ENCODE data around the gene ZNF217. TPM values are rescaled to one million over a fixed set of nuclear protein-coding genes. Genes with fewer than 3 reads are reported as not detected.
"Not testable (repeated sequence)": the region's sequence is repeated elsewhere in the genome, so short reads cannot be mapped to it uniquely, and the experiment has no call there.

The ZNF217 gene
- total RNA-seq, 2 donors from 2014 or later = 17.4 to 27.7 TPM

DNA sequence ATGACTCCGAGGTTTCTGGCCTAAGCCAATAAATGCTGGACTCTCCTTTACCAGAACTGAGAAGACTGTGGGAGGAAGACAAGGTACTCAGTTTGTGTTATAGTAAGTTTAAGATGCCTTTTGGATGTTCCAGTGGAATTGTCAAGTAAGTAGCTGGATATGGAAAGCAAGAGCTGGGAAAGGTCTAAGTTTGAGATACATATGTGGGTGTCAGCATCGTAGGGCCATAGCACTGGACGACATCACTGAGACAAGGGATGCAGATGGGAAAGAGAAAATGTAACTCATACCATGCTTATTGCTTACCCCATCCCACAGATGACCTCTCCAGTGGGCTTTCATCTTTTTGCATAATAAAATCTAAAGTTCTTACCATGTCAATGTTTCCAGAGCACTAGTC is 45.5 kb upstream of the ZNF217 start:
- no peaks in the 10 kb centered on the region for H3K9me3 ChIP-seq
- no peak for DNase-seq
- ATAC-seq = no peak

DNA sequence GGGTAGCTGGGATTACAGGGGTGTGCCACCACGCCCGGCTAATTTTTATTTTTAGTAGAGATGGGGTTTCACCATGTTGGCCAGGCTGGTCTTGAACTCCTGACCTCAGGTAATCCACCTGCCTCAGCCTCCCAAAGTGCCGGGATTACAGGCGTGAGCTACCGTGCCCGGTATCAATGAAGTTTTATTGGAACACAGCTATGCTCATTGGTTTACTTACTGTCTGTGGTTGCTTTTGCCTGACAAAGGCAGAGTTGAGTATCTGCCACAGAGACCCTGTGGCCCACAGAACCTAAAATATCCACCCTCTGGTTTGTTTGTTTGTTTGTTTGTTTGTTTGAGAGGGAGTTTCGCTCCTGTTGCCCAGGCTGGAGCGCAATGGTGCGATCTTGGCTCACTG is 43.7 kb upstream of the ZNF217 start:
- H3K4me1 ChIP-seq; H3K27ac ChIP-seq; H3K4me3 ChIP-seq; intact Hi-C loops (cut with DNase I); ATAC-seq; H3K27me3 ChIP-seq; DNase-seq; H3K36me3 ChIP-seq (replicated peaks in 1 of 2; ENCODE audit: insufficient read depth in 1 of 2, low read depth in 2 of 2); H3K9me3 ChIP-seq: not testable (repeated sequence)
- WGBS, 2 donors = 94 to 95% methylated on average over 5 to 9 of the region's 9 CpGs

More for the DNA sequence above, 45.5 kb upstream of the ZNF217 start:
- peaks cover 22% of the 10 kb centered on the region for H3K4me1 ChIP-seq
- WGBS, 2 donors = 92 to 93% methylated on average over 3 of the region's 3 CpGs
- intact Hi-C loops (cut with DNase I) = no loop called here
- H3K27me3 ChIP-seq = no peaks in the 10 kb centered on the region
- H3K4me3 ChIP-seq = no peak overlapping the region
- TF ChIP-seq, protein P1, sequence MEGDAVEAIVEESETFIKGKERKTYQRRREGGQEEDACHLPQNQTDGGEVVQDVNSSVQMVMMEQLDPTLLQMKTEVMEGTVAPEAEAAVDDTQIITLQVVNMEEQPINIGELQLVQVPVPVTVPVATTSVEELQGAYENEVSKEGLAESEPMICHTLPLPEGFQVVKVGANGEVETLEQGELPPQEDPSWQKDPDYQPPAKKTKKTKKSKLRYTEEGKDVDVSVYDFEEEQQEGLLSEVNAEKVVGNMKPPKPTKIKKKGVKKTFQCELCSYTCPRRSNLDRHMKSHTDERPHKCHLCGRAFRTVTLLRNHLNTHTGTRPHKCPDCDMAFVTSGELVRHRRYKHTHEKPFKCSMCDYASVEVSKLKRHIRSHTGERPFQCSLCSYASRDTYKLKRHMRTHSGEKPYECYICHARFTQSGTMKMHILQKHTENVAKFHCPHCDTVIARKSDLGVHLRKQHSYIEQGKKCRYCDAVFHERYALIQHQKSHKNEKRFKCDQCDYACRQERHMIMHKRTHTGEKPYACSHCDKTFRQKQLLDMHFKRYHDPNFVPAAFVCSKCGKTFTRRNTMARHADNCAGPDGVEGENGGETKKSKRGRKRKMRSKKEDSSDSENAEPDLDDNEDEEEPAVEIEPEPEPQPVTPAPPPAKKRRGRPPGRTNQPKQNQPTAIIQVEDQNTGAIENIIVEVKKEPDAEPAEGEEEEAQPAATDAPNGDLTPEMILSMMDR (IDR thresholded peaks at IDR 0.05) = no peak
- TF ChIP-seq POLR2A (IDR thresholded peaks at IDR 0.05) = no peak
- no peak overlapping the region for H3K27ac ChIP-seq
- H3K36me3 ChIP-seq (replicated peaks in 1 of 2; ENCODE audit: insufficient read depth in 1 of 2, low read depth in 2 of 2) = no peaks in the 10 kb centered on the region

DNA sequence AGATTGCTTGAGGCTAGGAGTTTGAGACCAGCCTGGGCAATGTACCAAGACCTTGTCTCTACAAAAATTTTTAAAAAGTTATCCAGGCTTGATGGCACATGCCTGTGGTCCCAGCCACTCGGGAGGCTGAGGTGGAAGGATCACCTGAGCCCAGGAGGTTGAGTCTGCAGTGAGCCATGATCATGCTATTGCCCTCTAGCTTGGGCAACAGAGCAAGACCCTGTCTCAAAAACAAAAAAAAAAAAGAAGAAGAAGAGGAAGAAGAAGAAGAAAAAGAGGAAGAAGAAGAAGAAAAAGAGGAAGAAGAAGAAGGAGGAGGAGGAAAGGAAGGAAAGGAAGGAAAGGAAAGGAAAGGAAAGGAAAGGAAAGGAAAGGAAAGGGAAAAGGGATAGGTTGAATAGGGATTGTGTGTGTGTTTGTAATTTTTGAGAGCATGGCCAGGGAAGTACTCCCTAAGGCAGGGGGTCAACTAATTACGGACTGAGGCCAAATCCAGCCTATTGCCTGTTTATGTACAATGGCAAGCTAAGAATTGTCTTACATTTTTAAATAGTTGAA is 43.0 kb upstream of the ZNF217 start:
- Histone ChIP-seq H3K9me3 (no peaks in the 10 kb centered on the region), H3K36me3 (replicated peaks in 1 of 2; ENCODE audit: insufficient read depth in 1 of 2, low read depth in 2 of 2) (no peaks in the 10 kb centered on the region), H3K4me3 (no peak overlapping the region), H3K27ac (no peak overlapping the region), H3K27me3 (no peaks in the 10 kb centered on the region), H3K4me1 (no peaks in the 10 kb centered on the region)
- TF ChIP-seq, protein P1 (IDR thresholded peaks at IDR 0.05) = no peak
- no peak for TF ChIP-seq POLR2A (IDR thresholded peaks at IDR 0.05)
- intact Hi-C loops (cut with DNase I) = no loop called here
- 54 to 66% methylated on average over 2 of the region's 2 CpGs for WGBS, 2 donors
- ATAC-seq (no peak), DNase-seq (no peak)

DNA sequence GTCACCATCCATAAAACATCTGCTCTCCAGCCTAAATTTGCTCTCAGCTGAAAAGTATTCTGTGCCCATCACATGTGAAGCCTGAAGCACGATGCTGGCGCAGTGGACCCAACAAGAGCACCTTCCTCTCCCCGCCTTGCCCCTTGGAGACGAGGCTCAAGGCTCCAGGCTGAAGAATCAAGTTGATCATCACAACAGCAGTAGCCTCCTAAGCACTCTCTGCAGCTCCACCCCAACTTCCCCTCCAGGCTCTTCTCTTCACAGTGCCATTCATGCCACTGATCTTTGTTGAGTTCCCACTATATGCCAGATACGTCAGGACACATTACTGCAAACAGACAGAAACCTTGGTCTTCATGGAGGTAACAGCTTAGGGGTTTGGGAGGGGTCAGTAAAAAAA is 41.6 kb upstream of the ZNF217 start:
- no peak for DNase-seq
- no peak for ATAC-seq
- intact Hi-C loops (cut with DNase I) = no loop called here
- TF ChIP-seq, protein P1 (IDR thresholded peaks at IDR 0.05) = no peak
- 81 to 94% methylated on average over 5 of the region's 5 CpGs for WGBS, 2 donors
- Histone ChIP-seq H3K27me3 (no peaks in the 10 kb centered on the region), H3K36me3 (replicated peaks in 1 of 2; ENCODE audit: insufficient read depth in 1 of 2, low read depth in 2 of 2) (no peaks in the 10 kb centered on the region), H3K27ac (no peak overlapping the region), H3K4me3 (no peak overlapping the region), H3K4me1 (no peaks in the 10 kb centered on the region), H3K9me3 (no peaks in the 10 kb centered on the region)

DNA sequence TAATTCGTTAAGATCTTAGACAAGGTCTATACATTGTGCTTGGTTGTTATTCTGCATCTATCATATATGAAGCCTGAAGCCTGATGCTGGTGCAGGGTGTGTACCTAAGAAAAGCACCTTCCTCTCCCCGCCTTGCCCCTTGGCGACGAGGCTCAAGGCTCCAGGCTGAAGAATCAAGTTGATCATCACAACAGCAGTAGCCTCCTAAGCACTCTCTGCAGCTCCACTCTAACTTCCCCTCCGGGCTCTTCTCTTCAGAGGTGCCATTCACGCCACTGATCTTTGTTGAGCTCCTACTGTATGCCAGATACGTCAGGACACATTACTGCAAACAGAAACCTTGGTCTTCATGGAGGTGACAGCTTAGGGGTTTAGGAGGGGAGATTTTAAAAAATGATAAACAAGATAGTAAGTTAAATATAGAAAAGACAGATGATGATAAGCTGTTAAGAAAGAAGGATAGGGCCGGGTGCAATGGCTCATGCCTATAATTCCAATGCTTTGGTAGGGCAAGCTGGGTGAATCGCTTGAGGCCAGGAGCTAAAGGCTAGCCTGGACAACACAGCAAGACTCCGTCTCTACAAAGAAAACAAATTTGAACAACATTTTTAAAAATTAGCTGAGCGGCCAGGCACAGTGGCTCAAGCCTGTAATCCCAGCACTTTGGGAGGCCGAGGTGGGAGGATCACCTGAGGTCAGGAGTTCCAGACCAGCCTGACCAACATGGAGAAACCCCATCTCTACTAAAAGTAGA is 38.4 kb upstream of the ZNF217 start:
- TF ChIP-seq, protein P1 (IDR thresholded peaks at IDR 0.05) = no peak
- TF ChIP-seq POLR2A (IDR thresholded peaks at IDR 0.05) = no peak
- ATAC-seq = no peak
- no peak overlapping the region for H3K4me3 ChIP-seq
- no peak for DNase-seq
- no peaks in the 10 kb centered on the region for H3K9me3 ChIP-seq
- no peaks in the 10 kb centered on the region for H3K4me1 ChIP-seq
- H3K27ac ChIP-seq = no peak overlapping the region
- intact Hi-C loops (cut with DNase I) = no loop called here
- WGBS, 2 donors = 86 to 90% methylated on average over 12 of the region's 12 CpGs
- H3K36me3 ChIP-seq (replicated peaks in 1 of 2; ENCODE audit: insufficient read depth in 1 of 2, low read depth in 2 of 2) = no peaks in the 10 kb centered on the region
- H3K27me3 ChIP-seq = no peaks in the 10 kb centered on the region

Measured in body of pancreas (tissue), 4 donors.